ENCODE data around the gene ADSS1.

Gene ADSS1

GRCh38 chr14:104784846-104785707 is 61.0 kb downstream of the ADSS1 start:
- no peak for DNase-seq

- no peak for DNase-seq
These were observed 61.7 kb downstream of the ADSS1 start for GRCh38 chr14:104785708-104786080.

GRCh38 chr14:104786091-104786586 is 62.1 kb downstream of the ADSS1 start:
- DNase-seq: no peak

- no peak for DNase-seq
These were observed 63.0 kb downstream of the ADSS1 start for GRCh38 chr14:104786726-104787675.

GRCh38 chr14:104787736-104788135 is 63.7 kb downstream of the ADSS1 start:
- no peak for DNase-seq

GRCh38 chr14:104788161-104788818 is 64.3 kb downstream of the ADSS1 start:
- no peak for DNase-seq

GRCh38 chr14:104788873-104789663 is 65.0 kb downstream of the ADSS1 start:
- no peak for DNase-seq

- DNase-seq: no peak
These were observed 66.0 kb downstream of the ADSS1 start for GRCh38 chr14:104789752-104790743.

GRCh38 chr14:104791425-104791824 is 67.4 kb downstream of the ADSS1 start:
- no peak for DNase-seq

GRCh38 chr14:104792101-104792884 is 68.3 kb downstream of the ADSS1 start:
- no peak for DNase-seq

GRCh38 chr14:104792945-104793702 is 69.1 kb downstream of the ADSS1 start:
- DNase-seq: no peak

GRCh38 chr14:104793703-104793959 is 69.6 kb downstream of the ADSS1 start:
- no peak for DNase-seq

- no peak for DNase-seq
These were observed 70.1 kb downstream of the ADSS1 start for GRCh38 chr14:104794099-104794498.

- DNase-seq: no peak
These were observed 70.6 kb downstream of the ADSS1 start for GRCh38 chr14:104794631-104794992.

- no peak for DNase-seq
These were observed 71.2 kb downstream of the ADSS1 start, which contains the start of gene AKT1 for GRCh38 chr14:104794993-104795780. TSS of gene AKT1 (minus strand) at chr14:104795748. CDS start at chr14:104792643, 3,105 bp downstream.

- no peak for DNase-seq
These were observed 72.0 kb downstream of the ADSS1 start for GRCh38 chr14:104795781-104796686.

GRCh38 chr14:104796687-104797081 is 72.7 kb downstream of the ADSS1 start:
- no peak for DNase-seq
